ENCODE data around the gene RNF115.
A peak's percentile ranks its signal among the peaks of the same experiment; 100 is the strongest.
"Not testable (repeated sequence)": the region's sequence is repeated elsewhere in the genome, so short reads cannot be mapped to it uniquely, and the experiment has no call there.

RNF115 gene

GRCh38 chr1:145827966-145828365 is 4.1 kb upstream of the RNF115 start:
- DNase-seq (ENCODE audit: low read depth, low spot score), result no peak

GRCh38 chr1:145826030-145826429 is 2.1 kb upstream of the RNF115 start:
- DNase-seq (ENCODE audit: low read depth, low spot score), result no peak

- DNase-seq (ENCODE audit: low read depth, low spot score), result no peak
Observed at GRCh38 chr1:145824499-145824842, 576 bp upstream of the RNF115 start.

GRCh38 chr1:145822779-145823331 is 1.0 kb downstream of the RNF115 start:
- DNase-seq (ENCODE audit: low read depth, low spot score), result not testable (repeated sequence)

GRCh38 chr1:145818095-145818494 is 5.8 kb downstream of the RNF115 start:
- not testable (repeated sequence) for DNase-seq (ENCODE audit: low read depth, low spot score)

GRCh38 chr1:145812977-145813810 is 10.7 kb downstream of the RNF115 start:
- not testable (repeated sequence) for DNase-seq (ENCODE audit: low read depth, low spot score)

- no peak for DNase-seq (ENCODE audit: low read depth, low spot score)
Observed at GRCh38 chr1:145806844-145807243, 17.1 kb downstream of the RNF115 start.

- no peak for DNase-seq (ENCODE audit: low read depth, low spot score)
Observed at GRCh38 chr1:145806408-145806807, 17.5 kb downstream of the RNF115 start.

- no peak for DNase-seq (ENCODE audit: low read depth, low spot score)
Observed at GRCh38 chr1:145805057-145805456, 18.8 kb downstream of the RNF115 start.

GRCh38 chr1:145804235-145805045 is 19.5 kb downstream of the RNF115 start:
- DNase-seq (ENCODE audit: low read depth, low spot score), result no peak

- DNase-seq (ENCODE audit: low read depth, low spot score), result no peak
Observed at GRCh38 chr1:145799806-145800205, 24.1 kb downstream of the RNF115 start.

- DNase-seq (ENCODE audit: low read depth, low spot score), result no peak
Observed at GRCh38 chr1:145796753-145797152, 27.1 kb downstream of the RNF115 start.

- no peak for DNase-seq (ENCODE audit: low read depth, low spot score)
Observed at GRCh38 chr1:145795257-145795881, 28.5 kb downstream of the RNF115 start.

- DNase-seq (ENCODE audit: low read depth, low spot score), result no peak
Observed at GRCh38 chr1:145792484-145792883, 31.4 kb downstream of the RNF115 start.

- not testable (repeated sequence) for DNase-seq (ENCODE audit: low read depth, low spot score)
Observed at GRCh38 chr1:145791860-145792259, 32.0 kb downstream of the RNF115 start.

GRCh38 chr1:145788580-145788979 is 35.3 kb downstream of the RNF115 start:
- DNase-seq (ENCODE audit: low read depth, low spot score), result no peak

GRCh38 chr1:145786271-145786670 is 37.6 kb downstream of the RNF115 start:
- no peak for DNase-seq (ENCODE audit: low read depth, low spot score)

GRCh38 chr1:145785547-145785946 is 38.3 kb downstream of the RNF115 start:
- DNase-seq (ENCODE audit: low read depth, low spot score), result peak; percentile 10

- DNase-seq (ENCODE audit: low read depth, low spot score), result no peak
Observed at GRCh38 chr1:145784409-145784808, 39.5 kb downstream of the RNF115 start.

GRCh38 chr1:145782272-145783099 is 41.4 kb downstream of the RNF115 start:
- DNase-seq (ENCODE audit: low read depth, low spot score), result peak; percentile 51

GRCh38 chr1:145778146-145778540 is 45.8 kb downstream of the RNF115 start:
- no peak for DNase-seq (ENCODE audit: low read depth, low spot score)
